K562 (cell line): Measurements from ENCODE around the gene LYPLA2. TPM values are rescaled to one million over a fixed set of nuclear protein-coding genes. Genes with fewer than 3 reads are reported as not detected.
A peak's percentile ranks its signal among the peaks of the same experiment; 100 is the strongest.

Experiments used
- ARID1B ChIP-seq: fragments of 450-650 bp; IDR thresholded peaks from 2 replicates; pipeline ENCODE4 v1.6.1; 2016; ENCODE audit warnings: antibody characterized with exemption, mild to moderate bottlenecking, inconsistent platforms
- ATF7 ChIP-seq: fragments of 450-650 bp; IDR thresholded peaks from 2 replicates; pipeline ENCODE4 v1.7.1; 2014; ENCODE audit warnings: mild to moderate bottlenecking, moderate library complexity
- BCOR ChIP-seq: fragments of 450-650 bp; IDR thresholded peaks from 2 replicates; pipeline ENCODE4 v1.6.1; 2016
- BMI1 ChIP-seq: fragments of 150-350 bp; IDR thresholded peaks from 2 replicates; pipeline ENCODE4 v1.6.1; 2014; ENCODE audit warnings: low read length
- BRCA1 ChIP-seq, 2 experiments: fragments of 450-650 bp in 1 of 2; sonication (generic) in 1 of 2; formaldehyde crosslinking in 1 of 2; IDR thresholded peaks; 2 replicates each; pipeline versions ENCODE4 v1.5.0 to v1.6.1; 2017 to 2020; ENCODE audit warnings: mild to moderate bottlenecking in 1 of 2, missing genetic modification reagents in 1 of 2
- CBX1 ChIP-seq: sonication (generic); IDR thresholded peaks from 2 replicates; pipeline ENCODE4 v1.6.1; 2016; ENCODE audit warnings: antibody characterized with exemption, low read depth, mild to moderate bottlenecking
- GTF2A2 ChIP-seq: IDR thresholded peaks from 2 replicates; pipeline ENCODE4 v1.6.1; 2016; ENCODE audit warnings: mild to moderate bottlenecking, missing genetic modification characterization, missing compliant biosample characterization
- HDAC3 ChIP-seq: fragments of 450-650 bp; IDR thresholded peaks from 2 replicates; pipeline ENCODE4 v1.6.1; 2018; ENCODE audit warnings: borderline replicate concordance, mild to moderate bottlenecking, moderate library complexity; ENCODE audit not compliant: partially characterized antibody
- JUN ChIP-seq, 2 experiments: sonication (generic) in 1 of 2; formaldehyde crosslinking in 1 of 2; IDR thresholded peaks; 2 replicates each; pipeline versions ENCODE4 v1.6.1 to v1.8.0; 2012 to 2022; ENCODE audit warnings: borderline replicate concordance in 2 of 2, mild to moderate bottlenecking in 2 of 2, improper control_type of control experiment in 1 of 2, low read depth in 1 of 2, low read length in 1 of 2, missing genetic modification reagents in 1 of 2
- KDM1A ChIP-seq, 2 experiments: fragments of 450-650 bp; IDR thresholded peaks; 2 replicates each; pipeline ENCODE4 v1.6.1; 2016; ENCODE audit warnings: mild to moderate bottlenecking in 2 of 2
- MIER1 ChIP-seq: fragments of 450-650 bp; IDR thresholded peaks from 2 replicates; pipeline ENCODE4 v1.6.1; 2016; ENCODE audit warnings: antibody characterized with exemption, mild to moderate bottlenecking, low read depth
- NBN ChIP-seq: fragments of 450-650 bp; IDR thresholded peaks from 2 replicates; pipeline ENCODE4 v1.6.1; 2016; ENCODE audit warnings: low read depth, mild to moderate bottlenecking
- NONO ChIP-seq, 2 experiments: fragments of 200-400 bp in 1 of 2; fragments of 450-650 bp in 1 of 2; formaldehyde crosslinking in 1 of 2; IDR thresholded peaks; 2 replicates each; pipeline ENCODE4 v1.6.1; 2017; ENCODE audit warnings: low read depth in 2 of 2, mild to moderate bottlenecking in 2 of 2, moderate library complexity in 2 of 2, low read length in 1 of 2
- POU5F1 ChIP-seq: fragments of 150-350 bp; IDR thresholded peaks from 2 replicates; pipeline ENCODE4 v1.6.1; 2014; ENCODE audit warnings: borderline replicate concordance, low read length, low read depth, mild to moderate bottlenecking; ENCODE audit not compliant: partially characterized antibody
- RFX7 ChIP-seq: fragments of 250-450 bp; sonication (Bioruptor Pico); IDR thresholded peaks from 2 replicates; pipeline ENCODE4 v1.5.1; 2021; ENCODE audit warnings: mild to moderate bottlenecking
- SAFB ChIP-seq: fragments of 200-400 bp; formaldehyde crosslinking; IDR thresholded peaks from 2 replicates; pipeline ENCODE4 v1.6.1; 2017; ENCODE audit warnings: low read depth, low read length, borderline replicate concordance
- SIN3B ChIP-seq: fragments of 450-650 bp; IDR thresholded peaks from 2 replicates; pipeline ENCODE4 v1.6.1; 2017; ENCODE audit warnings: low read depth, mild to moderate bottlenecking, moderate library complexity
- SLC30A9 ChIP-seq: fragments of 250-450 bp; sonication (Bioruptor Pico); IDR thresholded peaks from 2 replicates; pipeline ENCODE4 v1.8.0; 2022; ENCODE audit warnings: mild to moderate bottlenecking, moderate library complexity
- SRSF9 ChIP-seq: fragments of 200-400 bp; formaldehyde crosslinking; IDR thresholded peaks from 2 replicates; pipeline ENCODE4 v1.6.1; 2017; ENCODE audit warnings: low read depth, low read length, borderline replicate concordance
- TAF15 ChIP-seq: fragments of 200-400 bp; formaldehyde crosslinking; IDR thresholded peaks from 2 replicates; pipeline ENCODE4 v1.6.1; 2017; ENCODE audit warnings: mild to moderate bottlenecking, low read depth, low read length, moderate library complexity
- TFAM ChIP-seq: fragments of 250-450 bp; sonication (Bioruptor Pico); conservative IDR thresholded peaks from 2 replicates; pipeline ENCODE4 v1.5.0; 2021; ENCODE audit warnings: mild to moderate bottlenecking, moderate library complexity
- U2AF2 ChIP-seq: fragments of 200-400 bp; formaldehyde crosslinking; optimal IDR thresholded peaks from 2 replicates; pipeline ENCODE3; 2017; ENCODE audit warnings: low read depth, mild to moderate bottlenecking, low read length
- ZBTB26 ChIP-seq: fragments of 450-650 bp; formaldehyde crosslinking; IDR thresholded peaks from 2 replicates; pipeline ENCODE4 v1.4.0; 2022; ENCODE audit warnings: missing genetic modification characterization
- ZNF197 ChIP-seq: fragments of 200-800 bp; sonication (Bioruptor generic); IDR thresholded peaks from 2 replicates; pipeline ENCODE4 v1.6.1; 2016; ENCODE audit warnings: low read depth, missing genetic modification characterization, missing compliant biosample characterization
- ZNF561 ChIP-seq: fragments of 450-650 bp; formaldehyde crosslinking; conservative IDR thresholded peaks from 2 replicates; pipeline ENCODE4 v1.4.0; 2020; ENCODE audit warnings: mild to moderate bottlenecking, moderate library complexity
- ZNF695 ChIP-seq: fragments of 450-650 bp; formaldehyde crosslinking; IDR thresholded peaks from 2 replicates; pipeline ENCODE4 v1.4.0; 2020; ENCODE audit warnings: mild to moderate bottlenecking, moderate library complexity
- polyA plus RNA-seq, 8 experiments: library from polyadenylated mRNA; depleted of rRNA in 4 of 8; stranded (reverse) in 5 of 8; unstranded in 3 of 8; fragments of >200 nt; fragmentation: Nextera tagmentation in 2 of 8; fragmentation: Illumina TruSeq in 1 of 8; extraction: Ambion mirVana in 2 of 8; extraction: Trizol in 1 of 8; gene quantifications; 2 replicates each; pipeline versions ENCODE4 v1.2.1 to v1.2.3, GENCODE V29; 2011 to 2014; ENCODE audit warnings: inconsistent platforms in 1 of 8, missing spikeins in 1 of 8
- total RNA-seq, 7 experiments: library from RNA; depleted of rRNA in 6 of 7; stranded (reverse); fragments of >200 nt in 6 of 7; fragmentation: Illumina TruSeq in 2 of 7; extraction: Trizol in 2 of 7; gene quantifications; 2 replicates each; pipeline versions ENCODE4 v1.2.1 to v1.2.3, GENCODE V29; 2011 to 2021; ENCODE audit warnings: low replicate concordance in 1 of 7
- TF ChIP-seq, protein P1 (sequence below): sonication (generic); formaldehyde crosslinking; IDR thresholded peaks from 2 replicates; pipeline ENCODE4 v1.8.0; 2022; ENCODE audit warnings: missing genetic modification reagents, mild to moderate bottlenecking, moderate library complexity, borderline replicate concordance

LYPLA2 gene
- total and polyA plus RNA-seq, 9 of the 15 experiments (the other 6 are each of a cell fraction or from before 2014, with no cell fraction given) = 3.9 to 128 (median 60.1) TPM

GRCh38 chr1:23800400-23801337 lies 9.7 kb downstream of the LYPLA2 start, which contains the start of gene GALE (continued):
- TF ChIP-seq NONO (IDR thresholded peaks at IDR 0.05; ENCODE audit: low read depth in 2 of 2, low read length in 1 of 2) (no peak; a peak in 1 of 4 replicates), POU5F1 (peak; percentile 98), SRSF9 (no peak), JUN (IDR thresholded peaks at IDR 0.05; ENCODE audit: borderline replicate concordance, low read depth, low read length) (0 out of 2 replicates have a peak, but pooled peaks have one; percentile 75), JUN (CRISPR knock-in tag; IDR thresholded peaks at IDR 0.05; ENCODE audit: borderline replicate concordance) (no peak), TAF15 (no peak), CBX1 (peak; percentile 81; the same call in 1 of the 2 replicates), ZBTB26 (CRISPR knock-in tag) (no peak), SLC30A9 (no peak), TFAM (CRISPR knock-in tag) (no peak), ZNF695 (no peak), ATF7 (peak; percentile 83), KDM1A (IDR thresholded peaks at IDR 0.05) (no peak), SIN3B (no peak), GTF2A2 (no peak; the same call in 1 of the 2 replicates), ZNF197 (CRISPR knock-in tag) (peak; percentile 62; the same call in 1 of the 2 replicates), ZNF561 (no peak), U2AF2 (no peak), ARID1B (0 out of 2 replicates have a peak, but pooled peaks have one; percentile 16), BMI1 (no peak), MIER1 (no peak), BCOR (no peak; the same call in 1 of the 2 replicates), SAFB (peak; percentile 91; the same call in 1 of the 2 replicates), NBN (no peak), HDAC3 (no peak), BRCA1 (IDR thresholded peaks at IDR 0.05) (no peak), BRCA1 (CRISPR knock-in tag; IDR thresholded peaks at IDR 0.05) (0 out of 2 replicates have a peak, but pooled peaks have one; percentile 25), RFX7 (CRISPR knock-in tag) (no peak)
- TF ChIP-seq, protein P1, sequence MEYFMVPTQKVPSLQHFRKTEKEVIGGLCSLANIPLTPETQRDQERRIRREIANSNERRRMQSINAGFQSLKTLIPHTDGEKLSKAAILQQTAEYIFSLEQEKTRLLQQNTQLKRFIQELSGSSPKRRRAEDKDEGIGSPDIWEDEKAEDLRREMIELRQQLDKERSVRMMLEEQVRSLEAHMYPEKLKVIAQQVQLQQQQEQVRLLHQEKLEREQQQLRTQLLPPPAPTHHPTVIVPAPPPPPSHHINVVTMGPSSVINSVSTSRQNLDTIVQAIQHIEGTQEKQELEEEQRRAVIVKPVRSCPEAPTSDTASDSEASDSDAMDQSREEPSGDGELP (CRISPR knock-in tag) = peak; percentile 75; the same call in 1 of the 2 replicates
